NCI-H1930 (cell line): ENCODE measurements around the gene CCDC149.

Source experiments
- DNase-seq, 2 experiments: peaks; one replicate each; lab custom pipeline; 2025; lab: John Stamatoyannopoulos, UW

The CCDC149 gene

DNA sequence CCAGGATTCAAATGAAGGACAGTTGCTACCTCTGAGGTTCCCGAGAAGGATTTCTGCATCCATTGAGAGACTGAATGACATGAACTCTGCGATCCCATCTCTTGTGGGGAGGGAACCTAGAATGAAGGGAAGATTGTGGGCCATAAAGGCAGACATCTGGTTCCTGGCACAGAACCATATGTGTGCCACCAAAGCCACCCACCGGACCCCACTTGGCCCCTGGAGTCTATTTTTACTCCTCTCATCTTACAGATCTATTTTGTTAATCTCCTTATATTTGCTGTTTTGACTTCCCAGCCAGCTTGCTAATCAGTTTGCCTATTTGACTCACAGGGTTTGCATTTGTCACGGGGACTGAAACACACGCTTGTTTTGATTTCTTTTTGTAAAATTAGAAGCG, 110.2 kb downstream of the CCDC149 start:
- no peak for DNase-seq

GRCh38 chr4:24801136-24801855, 111.5 kb downstream of the CCDC149 start:
- no peak for DNase-seq

DNA sequence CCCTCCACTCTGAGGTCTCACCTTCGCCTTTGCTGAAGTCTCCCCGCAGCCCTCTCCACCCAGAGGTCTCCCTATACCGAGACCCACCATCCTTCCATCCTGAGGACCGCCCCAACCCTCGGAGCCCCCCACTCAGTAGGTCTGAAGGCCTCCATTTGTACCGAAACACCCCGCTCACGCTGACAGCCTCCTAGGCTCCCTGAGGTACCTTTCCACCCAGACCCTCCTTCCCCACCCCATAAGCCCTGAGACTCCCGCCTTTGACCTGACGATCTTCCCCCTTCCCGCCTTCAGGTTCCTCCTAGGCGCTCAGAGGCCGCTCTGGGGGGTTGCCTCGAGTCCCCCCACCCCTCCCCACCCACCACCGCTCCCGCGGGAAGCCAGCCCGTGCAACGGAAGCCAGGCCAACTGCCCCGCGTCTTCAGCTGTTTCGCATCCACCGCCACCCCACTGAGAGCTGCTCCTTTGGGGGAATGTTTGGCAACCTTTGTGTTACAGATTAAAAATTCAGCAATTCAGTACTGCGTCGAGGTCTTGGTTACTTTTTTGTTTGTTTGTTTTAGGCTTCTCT, 112.4 kb downstream of the CCDC149 start:
- no peak for DNase-seq

DNA sequence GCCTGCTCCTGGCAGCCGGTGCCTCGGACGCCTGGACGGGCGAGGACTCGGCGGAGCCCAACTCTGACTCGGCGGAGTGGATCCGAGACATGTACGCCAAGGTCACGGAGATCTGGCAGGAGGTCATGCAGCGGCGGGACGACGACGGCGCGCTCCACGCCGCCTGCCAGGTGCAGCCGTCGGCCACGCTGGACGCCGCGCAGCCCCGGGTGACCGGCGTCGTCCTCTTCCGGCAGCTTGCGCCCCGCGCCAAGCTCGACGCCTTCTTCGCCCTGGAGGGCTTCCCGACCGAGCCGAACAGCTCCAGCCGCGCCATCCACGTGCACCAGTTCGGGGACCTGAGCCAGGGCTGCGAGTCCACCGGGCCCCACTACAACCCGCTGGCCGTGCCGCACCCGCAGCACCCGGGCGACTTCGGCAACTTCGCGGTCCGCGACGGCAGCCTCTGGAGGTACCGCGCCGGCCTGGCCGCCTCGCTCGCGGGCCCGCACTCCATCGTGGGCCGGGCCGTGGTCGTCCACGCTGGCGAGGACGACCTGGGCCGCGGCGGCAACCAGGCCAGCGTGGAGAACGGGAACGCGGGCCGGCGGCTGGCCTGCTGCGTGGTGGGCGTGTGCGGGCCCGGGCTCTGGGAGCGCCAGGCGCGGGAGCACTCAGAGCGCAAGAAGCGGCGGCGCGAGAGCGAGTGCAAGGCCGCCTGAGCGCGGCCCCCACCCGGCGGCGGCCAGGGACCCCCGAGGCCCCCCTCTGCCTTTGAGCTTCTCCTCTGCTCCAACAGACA, 113.1 kb downstream of the CCDC149 start:
- DNase-seq: no peak

GRCh38 chr4:24799196-24799543, 113.7 kb downstream of the CCDC149 start:
- DNase-seq: no peak

DNA sequence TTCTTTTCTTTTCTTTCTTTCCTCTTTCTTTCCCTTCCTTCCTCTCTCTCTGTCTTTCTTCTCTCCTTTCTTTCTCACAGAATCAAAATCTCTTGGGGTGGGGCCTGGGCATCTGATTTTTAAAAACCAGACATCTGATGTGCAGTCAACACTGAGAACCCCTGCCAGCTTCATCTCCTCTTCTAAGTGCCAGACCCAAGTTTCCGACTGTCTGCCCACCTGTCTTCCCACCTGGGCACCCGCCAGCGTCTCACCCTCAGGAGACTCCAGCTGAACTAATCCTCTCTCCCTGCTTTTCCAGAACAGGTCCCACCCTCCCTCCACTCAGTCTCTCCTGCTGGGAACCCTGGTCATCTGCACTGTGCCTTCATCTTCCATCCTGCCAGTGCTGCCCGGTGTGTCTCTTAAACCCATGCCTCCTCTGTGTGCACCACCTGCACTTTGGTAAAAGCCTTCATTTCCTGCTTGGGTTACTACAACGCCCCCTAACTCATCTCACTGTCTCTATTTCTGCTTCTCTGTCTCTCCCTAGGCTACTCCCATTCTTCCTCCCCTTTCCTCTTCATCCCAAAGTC, 114.7 kb downstream of the CCDC149 start:
- no peak for DNase-seq

GRCh38 chr4:24796620-24797019, 116.2 kb downstream of the CCDC149 start:
- no peak for DNase-seq

GRCh38 chr4:24795666-24796381, 117.0 kb downstream of the CCDC149 start:
- DNase-seq: no peak

GRCh38 chr4:24794916-24795665, 117.8 kb downstream of the CCDC149 start, which contains the start of gene SOD3:
Gene SOD3 (plus strand): TSS chr4:24795573. CDS start chr4:24799522, 3,949 bp downstream.
- no peak for DNase-seq

- DNase-seq: no peak
Observed at GRCh38 chr4:24794480-24794879, 118.4 kb downstream of the CCDC149 start.

- no peak for DNase-seq
Observed at GRCh38 chr4:24794051-24794450, 118.8 kb downstream of the CCDC149 start.

GRCh38 chr4:24793219-24794005, 119.4 kb downstream of the CCDC149 start:
- no peak for DNase-seq

DNA sequence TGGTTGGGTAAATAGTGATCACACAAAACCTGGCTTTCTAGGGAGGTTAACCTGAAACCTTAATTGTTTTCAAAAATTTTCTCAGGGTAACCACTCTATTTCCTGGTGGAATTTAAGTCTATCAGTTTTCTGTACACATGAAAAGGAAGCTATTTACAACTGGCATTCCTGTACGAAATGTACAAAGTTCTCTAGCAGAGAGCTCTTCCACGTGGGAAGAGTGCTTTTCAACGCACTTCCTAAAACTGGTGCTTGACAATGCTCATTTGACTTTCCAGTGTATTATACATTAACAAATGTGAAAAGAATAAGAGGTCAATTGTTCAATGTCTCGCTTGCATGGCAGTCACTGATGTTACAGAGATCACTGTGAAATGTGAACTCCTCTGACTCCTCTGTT, 120.3 kb downstream of the CCDC149 start:
- DNase-seq: no peak

GRCh38 chr4:24791043-24791442, 121.8 kb downstream of the CCDC149 start:
- no peak for DNase-seq

GRCh38 chr4:24783506-24783905, 129.3 kb downstream of the CCDC149 start:
- no peak for DNase-seq

DNA sequence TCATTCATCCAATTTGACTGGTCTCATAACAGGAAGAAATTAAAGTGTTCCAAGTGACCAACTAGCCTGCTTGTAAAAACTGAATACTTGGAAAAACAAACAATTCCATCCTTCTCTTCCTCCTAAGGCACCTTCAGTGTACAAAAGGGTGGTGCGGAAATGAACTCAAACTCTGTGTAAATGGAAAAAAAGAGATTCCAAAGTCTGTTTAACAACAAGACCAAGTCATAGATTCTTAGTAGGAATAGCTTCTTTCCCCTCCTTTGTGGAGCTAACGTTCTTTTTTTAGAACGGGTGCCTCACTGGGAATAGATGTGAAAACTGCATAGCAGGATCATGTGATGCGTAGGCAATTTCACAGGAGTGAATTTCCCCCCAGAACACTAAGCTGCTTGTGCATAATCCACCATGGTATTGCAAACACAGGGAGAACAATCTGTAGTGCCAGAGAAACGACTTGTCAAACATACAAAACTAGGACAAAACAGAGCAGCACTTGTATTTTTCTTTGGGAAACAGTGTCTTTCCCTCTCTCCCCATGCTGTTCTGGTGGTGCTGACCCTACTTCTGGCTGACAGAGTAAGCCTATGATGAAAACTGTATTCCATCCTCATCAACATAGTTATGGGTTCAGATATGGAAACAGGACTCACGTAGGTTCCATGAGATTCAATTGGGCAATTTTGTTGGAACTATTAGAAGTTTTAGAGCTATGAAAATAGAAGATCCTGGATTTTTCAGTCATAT, 130.7 kb downstream of the CCDC149 start:
- no peak for DNase-seq

GRCh38 chr4:24780936-24781495, 131.8 kb downstream of the CCDC149 start:
- DNase-seq: no peak

- DNase-seq: no peak
Observed at GRCh38 chr4:24778464-24779225, 134.2 kb downstream of the CCDC149 start.
